ENCODE results near the gene NUDT6. TPM values are rescaled to one million over a fixed set of nuclear protein-coding genes. Genes with fewer than 3 reads are reported as not detected.
A peak's percentile ranks its signal among the peaks of the same experiment; 100 is the strongest.

Gene NUDT6, protein sequence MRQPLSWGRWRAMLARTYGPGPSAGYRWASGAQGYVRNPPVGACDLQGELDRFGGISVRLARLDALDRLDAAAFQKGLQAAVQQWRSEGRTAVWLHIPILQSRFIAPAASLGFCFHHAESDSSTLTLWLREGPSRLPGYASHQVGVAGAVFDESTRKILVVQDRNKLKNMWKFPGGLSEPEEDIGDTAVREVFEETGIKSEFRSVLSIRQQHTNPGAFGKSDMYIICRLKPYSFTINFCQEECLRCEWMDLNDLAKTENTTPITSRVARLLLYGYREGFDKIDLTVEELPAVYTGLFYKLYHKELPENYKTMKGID
- total RNA-seq: 10 to 100 TPM in 1 of 2 donors, 1 to 10 TPM in 1; 6.2 to 21.1 TPM

DNA sequence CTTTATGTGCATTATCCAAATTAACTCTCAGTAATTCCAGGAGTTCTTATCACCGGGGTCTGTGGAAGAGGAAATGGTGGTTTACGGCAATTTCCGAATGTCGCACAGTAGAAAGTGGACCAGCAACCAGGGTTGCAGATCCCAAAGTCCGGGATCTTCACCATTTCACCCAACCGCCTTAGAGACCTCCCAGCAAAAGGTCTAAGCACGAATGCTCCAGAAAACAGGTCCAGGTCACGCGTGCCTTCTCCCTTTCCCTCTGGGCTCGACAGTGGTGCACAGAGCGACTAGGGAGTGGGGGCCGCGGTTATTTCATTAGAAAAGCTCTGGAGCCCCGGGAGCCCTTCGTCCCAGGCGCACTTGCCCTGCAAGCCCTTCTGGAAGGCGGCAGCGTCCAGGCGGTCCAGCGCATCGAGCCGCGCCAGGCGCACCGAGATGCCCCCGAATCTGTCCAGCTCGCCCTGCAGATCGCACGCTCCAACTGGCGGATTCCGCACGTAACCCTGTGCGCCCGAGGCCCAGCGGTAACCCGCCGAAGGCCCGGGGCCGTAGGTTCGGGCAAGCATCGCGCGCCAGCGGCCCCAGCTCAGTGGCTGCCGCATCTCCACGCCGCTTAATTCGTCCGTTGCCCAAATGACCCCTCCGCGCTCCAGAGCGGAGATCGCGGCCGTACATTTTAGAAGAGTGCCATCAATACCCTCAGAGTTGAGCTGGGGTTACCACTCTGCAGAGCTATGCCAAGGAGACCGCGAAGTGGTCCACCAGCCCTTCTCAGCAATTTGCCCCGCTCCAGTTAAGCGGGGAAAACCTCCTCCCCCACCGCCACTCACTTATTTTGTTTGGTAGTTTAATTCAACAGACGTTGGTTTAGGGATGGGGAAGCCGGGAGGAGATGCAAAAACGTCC is at the start of gene NUDT6:
Gene NUDT6, minus strand, starts transcription at position 627 of the 906 bp plus-strand sequence. Its CDS starts 25 bp downstream, at position 602.
- Histone ChIP-seq H3K4me3 (peak within 1 kb of the TSS; percentile 78 to 89), H3K36me3 (replicated peaks in 1 of 2; ENCODE audit: insufficient read depth in 1 of 2, low read depth in 2 of 2) (no peaks in the 10 kb centered on the region), H3K27ac (peak within 1 kb of the TSS in 3 of 4 donors; percentile 58 to 68 (median 68)), H3K9me3 (no peaks in the 10 kb centered on the region), H3K4me1 (peaks cover 17% of the 10 kb centered on the region), H3K27me3 (no peaks in the 10 kb centered on the region)
- intact Hi-C loops (cut with DNase I): loop anchor here (10.0 kb wide), 1 partner anchor 167 kb away; no protein-coding TSS in a partner anchor
- DNase-seq: peak; percentile 49 to 70 (median 50)
- peak in 2 of 3 donors; percentile 12 to 22 for TF ChIP-seq POLR2A (IDR thresholded peaks at IDR 0.05)
- TF ChIP-seq, protein P1, sequence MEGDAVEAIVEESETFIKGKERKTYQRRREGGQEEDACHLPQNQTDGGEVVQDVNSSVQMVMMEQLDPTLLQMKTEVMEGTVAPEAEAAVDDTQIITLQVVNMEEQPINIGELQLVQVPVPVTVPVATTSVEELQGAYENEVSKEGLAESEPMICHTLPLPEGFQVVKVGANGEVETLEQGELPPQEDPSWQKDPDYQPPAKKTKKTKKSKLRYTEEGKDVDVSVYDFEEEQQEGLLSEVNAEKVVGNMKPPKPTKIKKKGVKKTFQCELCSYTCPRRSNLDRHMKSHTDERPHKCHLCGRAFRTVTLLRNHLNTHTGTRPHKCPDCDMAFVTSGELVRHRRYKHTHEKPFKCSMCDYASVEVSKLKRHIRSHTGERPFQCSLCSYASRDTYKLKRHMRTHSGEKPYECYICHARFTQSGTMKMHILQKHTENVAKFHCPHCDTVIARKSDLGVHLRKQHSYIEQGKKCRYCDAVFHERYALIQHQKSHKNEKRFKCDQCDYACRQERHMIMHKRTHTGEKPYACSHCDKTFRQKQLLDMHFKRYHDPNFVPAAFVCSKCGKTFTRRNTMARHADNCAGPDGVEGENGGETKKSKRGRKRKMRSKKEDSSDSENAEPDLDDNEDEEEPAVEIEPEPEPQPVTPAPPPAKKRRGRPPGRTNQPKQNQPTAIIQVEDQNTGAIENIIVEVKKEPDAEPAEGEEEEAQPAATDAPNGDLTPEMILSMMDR (IDR thresholded peaks at IDR 0.05): no peak
- ATAC-seq: peak; percentile 81
- 0 to 1% methylated on average over 24 to 62 of the region's 63 CpGs for WGBS, 2 donors

DNA sequence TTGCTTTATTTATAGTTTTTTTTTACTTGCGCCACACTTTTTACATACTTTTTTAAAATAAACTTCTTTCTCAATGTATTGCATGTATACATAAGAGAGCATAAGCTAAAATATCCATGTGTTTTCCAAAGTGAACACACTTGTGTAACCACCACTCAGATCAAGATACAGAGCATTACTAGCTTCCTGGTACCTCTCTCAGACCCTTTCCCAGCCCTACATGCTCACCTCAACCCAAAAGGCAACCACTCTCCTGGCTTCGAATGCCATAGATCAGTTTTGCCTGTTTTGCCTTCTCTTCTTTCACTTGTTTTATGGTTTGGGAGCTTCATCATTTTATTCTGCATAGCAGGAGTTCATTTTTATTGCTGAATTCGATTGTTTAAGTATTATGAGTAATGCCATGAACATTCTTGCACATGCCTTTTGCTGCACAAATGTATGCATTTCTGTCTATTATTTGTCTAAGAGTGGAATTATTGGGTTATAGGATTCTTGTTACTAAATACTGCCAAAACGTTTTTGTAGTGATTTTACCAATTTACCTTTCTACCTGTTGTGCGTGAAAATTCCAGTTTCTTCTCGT is 45.9 kb upstream of the NUDT6 start:
- H3K36me3 ChIP-seq (replicated peaks in 1 of 2; ENCODE audit: insufficient read depth in 1 of 2, low read depth in 2 of 2): no peaks in the 10 kb centered on the region
- no peak overlapping the region for H3K4me3 ChIP-seq
- no peak overlapping the region for H3K27ac ChIP-seq
- WGBS, 2 donors: 68 to 74% methylated on average over 6 of the region's 6 CpGs
- DNase-seq (no peak), ATAC-seq (no peak)
- no peaks in the 10 kb centered on the region for H3K9me3 ChIP-seq
- TF ChIP-seq, protein P1 (IDR thresholded peaks at IDR 0.05): no peak
- no peak for TF ChIP-seq POLR2A (IDR thresholded peaks at IDR 0.05)
- no peaks in the 10 kb centered on the region for H3K27me3 ChIP-seq
- H3K4me1 ChIP-seq: no peaks in the 10 kb centered on the region
- intact Hi-C loops (cut with DNase I): no loop called here

DNA sequence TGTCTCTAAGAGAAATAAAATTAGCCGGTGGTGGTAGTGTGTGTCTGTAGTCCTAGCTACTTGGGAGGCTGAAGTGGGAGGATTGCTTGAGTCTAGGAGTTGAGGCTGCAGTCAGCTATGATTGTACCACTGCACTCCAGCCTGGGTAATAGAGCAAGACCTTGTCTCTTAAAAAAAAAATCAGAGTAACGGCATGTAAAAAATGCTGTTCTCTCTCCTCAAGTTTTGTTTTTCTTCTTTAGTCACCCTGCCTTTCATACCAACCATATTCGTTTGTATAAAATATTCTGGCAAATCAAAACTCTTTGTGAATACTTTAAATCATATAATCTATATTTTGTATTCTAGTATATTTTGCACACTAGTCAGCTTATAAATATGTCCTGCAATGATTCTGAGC is 44.8 kb upstream of the NUDT6 start:
- Histone ChIP-seq H3K36me3 (replicated peaks in 1 of 2; ENCODE audit: insufficient read depth in 1 of 2, low read depth in 2 of 2) (no peaks in the 10 kb centered on the region), H3K4me1 (no peaks in the 10 kb centered on the region), H3K27me3 (no peaks in the 10 kb centered on the region), H3K27ac (no peak overlapping the region), H3K9me3 (no peaks in the 10 kb centered on the region), H3K4me3 (no peak overlapping the region)
- no peak for TF ChIP-seq POLR2A (IDR thresholded peaks at IDR 0.05)
- TF ChIP-seq, protein P1 (IDR thresholded peaks at IDR 0.05): no peak
- WGBS, 2 donors: 93 to 95% methylated on average over 3 of the region's 3 CpGs
- DNase-seq (no peak), ATAC-seq (no peak)
- intact Hi-C loops (cut with DNase I): no loop called here

DNA sequence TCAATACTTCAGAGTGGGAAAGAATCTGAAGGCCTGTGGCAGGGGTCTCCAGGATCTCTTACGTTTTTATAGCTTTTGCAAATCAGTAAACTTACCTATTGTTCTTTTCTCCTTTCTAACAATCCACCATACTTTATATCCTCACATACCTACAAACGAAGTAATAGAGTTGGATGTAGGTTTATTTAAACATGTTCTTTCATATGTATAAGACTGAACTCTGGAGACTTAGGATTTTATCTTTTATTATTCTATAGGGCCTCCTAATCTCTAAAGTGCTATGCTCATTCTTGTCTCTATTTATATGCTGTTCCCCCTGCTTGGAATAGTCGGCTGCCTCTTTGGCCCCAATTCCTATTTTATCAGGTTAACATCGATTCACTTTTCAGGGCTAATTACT is 43.8 kb upstream of the NUDT6 start:
- Histone ChIP-seq H3K36me3 (replicated peaks in 1 of 2; ENCODE audit: insufficient read depth in 1 of 2, low read depth in 2 of 2) (no peaks in the 10 kb centered on the region), H3K4me3 (no peak overlapping the region), H3K27me3 (no peaks in the 10 kb centered on the region), H3K27ac (no peak overlapping the region), H3K4me1 (no peaks in the 10 kb centered on the region), H3K9me3 (no peaks in the 10 kb centered on the region)
- intact Hi-C loops (cut with DNase I): no loop called here
- TF ChIP-seq POLR2A (IDR thresholded peaks at IDR 0.05): no peak
- TF ChIP-seq, protein P1 (IDR thresholded peaks at IDR 0.05): no peak
- DNase-seq (no peak), ATAC-seq (no peak)
- 85 to 86% methylated on average over 4 of the region's 4 CpGs for WGBS, 2 donors
